Inferior parietal cortex (tissue), 1 donor: Measurements from ENCODE around the gene UQCRC1.

Experiments used
- DNase-seq: peaks from one replicate; pipeline ENCODE4 v3.0.0-alpha.2; 2016; ENCODE audit errors: extremely low spot score

The UQCRC1 gene

DNA sequence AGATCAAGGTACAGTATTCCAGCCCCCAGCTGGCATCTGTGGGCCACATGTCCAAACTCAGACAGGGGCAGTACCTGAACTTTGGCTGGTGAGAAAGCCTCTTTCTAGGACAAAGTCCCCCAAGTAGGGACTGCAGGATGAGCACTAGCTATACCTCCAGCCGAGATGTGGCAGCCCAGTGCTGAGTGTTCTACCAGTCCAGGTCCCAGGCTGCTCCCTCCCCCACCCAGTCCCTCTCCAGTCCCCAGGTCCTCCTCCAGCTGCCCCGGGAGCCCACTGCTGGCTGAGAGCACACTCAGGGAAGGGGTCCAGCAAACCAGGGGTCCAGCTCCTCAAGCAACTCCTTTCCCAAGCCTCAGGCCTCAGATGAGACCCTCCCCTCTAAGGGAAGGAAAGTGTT, 24.3 kb upstream of the UQCRC1 start:
- no peak for DNase-seq

DNA sequence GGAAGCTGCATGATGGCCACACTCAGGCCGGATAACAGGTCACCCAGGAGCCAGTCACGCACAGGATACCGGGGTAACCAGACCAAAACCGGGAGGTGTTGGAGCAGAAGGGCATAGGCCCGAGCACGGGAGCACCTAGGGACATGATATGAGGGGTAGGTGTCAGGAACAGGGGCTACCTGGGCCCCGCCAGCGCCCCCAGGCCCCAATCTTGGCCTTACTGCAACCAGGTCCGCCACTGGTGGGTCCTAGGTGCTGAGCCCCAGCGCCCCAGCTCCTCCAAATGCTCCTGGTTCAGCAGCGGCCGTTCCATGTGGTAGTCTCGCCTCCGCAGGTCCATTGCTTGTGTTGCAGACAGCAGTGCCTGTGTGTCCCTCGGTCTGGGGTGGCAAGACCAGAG, 23.8 kb upstream of the UQCRC1 start:
- no peak for DNase-seq

DNA sequence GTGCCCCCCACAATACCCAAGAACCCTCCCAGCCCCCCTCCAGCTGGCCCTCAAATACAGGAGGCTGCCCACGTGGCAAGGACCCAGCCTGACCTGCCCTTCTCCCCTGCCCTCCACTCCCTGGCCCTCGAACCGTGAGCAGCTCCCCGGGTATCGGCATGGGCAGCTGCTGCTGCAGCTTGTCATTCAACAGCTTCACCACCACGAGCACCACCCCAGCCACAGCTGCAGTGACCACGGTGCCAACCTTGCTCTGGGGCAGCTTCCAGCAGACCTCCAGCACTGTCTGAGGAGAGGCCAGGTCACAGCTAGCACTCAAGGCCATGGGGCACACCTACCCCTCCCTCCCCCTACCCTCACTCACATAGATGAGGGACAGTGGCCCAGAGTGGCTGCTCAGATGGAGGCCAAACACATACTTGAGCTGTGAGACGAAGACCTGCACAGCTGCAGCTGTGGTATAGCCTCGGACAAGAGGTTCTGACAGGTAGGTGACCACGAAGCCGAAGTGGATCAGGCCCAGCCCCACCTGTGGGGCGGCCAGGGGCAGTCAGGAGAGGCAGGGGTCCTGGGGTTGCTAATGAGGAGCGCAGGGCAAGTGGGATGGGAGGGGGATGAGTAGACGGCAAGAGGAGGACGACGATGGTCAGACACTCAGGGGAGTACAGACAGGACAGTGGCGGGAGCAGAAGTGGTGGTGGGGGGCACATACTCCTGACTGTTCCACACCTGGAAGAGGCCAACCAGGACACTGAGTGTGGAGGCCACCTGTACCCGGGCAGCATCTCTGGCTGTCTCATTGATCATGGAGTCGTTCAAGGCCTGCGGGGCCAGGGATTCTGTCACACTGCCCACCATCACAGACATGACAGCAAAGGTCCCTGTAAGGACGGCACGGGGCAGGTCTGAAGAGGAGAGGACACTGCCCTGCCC, 22.3 kb upstream of the UQCRC1 start:
- DNase-seq = no peak

DNA sequence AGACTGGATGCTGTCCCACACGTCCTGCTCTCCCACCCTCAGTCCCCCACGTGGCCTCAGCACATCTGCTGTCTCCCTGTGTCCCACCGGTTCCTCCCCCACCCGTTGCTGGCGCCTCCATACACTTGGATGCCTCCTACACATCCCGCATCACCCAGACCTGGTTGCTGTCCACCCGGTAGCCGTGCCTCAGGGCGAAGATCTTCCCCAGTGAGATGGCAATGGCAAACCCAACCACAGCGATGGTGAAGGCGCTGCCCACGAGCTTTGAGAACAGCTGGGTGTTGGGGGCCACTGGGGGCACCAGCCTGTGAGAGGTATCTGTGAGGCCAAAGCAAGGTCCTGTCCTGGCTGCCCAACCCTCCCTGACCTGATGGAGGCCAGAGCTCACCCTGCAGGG, 21.4 kb upstream of the UQCRC1 start:
- no peak for DNase-seq

DNA sequence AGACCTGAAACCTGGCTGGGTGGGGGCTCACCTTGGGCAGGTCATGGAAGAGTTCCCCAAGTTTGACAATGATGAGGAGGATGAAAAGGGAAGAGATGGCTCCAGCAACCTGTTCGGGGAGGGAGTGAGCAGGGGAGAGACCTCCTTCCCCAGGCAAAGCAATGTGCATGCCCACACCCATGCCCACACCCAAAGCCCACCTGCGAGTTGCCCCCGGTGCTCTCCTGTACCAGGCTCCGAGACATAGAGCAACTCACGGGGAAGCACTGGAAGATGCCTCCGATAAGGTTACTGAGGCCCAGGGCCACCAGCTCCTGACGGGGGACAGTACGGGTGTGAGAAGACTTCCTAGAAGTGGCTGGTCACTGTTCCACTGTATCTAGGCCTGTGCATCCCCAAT, 21.0 kb upstream of the UQCRC1 start:
- no peak for DNase-seq

DNA sequence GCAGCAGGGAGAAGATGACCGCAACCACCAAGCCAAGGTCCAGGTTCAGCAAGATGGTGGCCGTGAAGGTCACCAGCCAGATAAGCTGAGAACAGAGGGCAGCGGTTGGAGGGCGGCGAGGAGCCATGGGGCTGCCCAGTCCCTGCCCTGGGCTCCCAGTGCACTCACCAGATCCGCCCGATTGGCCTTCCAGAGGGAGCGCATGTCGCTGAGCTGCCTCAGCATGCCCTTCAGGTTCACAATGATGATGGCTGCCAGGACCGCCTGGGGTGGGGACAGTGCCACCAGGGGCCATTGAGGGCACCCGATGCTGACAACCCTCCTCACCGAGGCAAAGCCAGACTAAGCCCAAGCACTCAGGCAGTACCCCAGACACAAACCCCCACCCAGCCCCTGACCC, 20.4 kb upstream of the UQCRC1 start:
- DNase-seq = no peak

DNA sequence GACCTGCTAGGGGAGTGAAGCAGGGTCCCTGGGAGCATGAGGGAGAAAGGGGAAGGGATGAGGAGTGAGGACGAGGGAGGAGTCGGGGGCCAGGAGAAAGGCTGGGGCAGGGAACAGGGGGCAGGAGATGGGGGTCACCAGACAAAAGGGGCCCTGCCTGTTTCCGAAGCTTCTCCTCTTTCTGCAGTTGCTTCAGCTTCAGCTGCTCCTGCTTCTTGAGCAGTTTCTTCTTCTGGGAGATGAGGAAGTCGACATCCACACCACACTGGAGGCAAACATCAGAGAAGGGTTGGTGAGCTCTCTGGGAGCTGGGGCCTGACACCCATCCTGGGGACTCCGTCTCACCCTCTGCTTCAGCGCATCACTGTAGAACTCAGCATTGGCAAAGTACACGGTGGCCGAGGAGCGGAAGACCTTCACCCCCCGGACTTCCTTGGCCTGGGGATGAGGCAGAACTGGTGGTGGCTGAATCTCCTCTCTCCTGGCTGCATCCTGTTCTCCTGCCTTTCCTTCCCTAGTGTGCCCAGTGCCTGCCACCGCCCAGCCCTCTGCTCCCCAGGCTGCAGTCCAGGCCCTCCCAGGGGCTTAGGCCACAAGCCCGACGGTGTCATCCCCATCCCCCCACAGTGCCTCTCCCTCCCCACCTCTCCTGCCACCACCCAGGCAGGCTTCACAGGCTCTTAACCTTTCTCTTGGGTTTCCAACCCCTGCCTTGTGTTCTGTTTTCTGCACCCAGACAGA, 19.0 kb upstream of the UQCRC1 start:
- DNase-seq = no peak

DNA sequence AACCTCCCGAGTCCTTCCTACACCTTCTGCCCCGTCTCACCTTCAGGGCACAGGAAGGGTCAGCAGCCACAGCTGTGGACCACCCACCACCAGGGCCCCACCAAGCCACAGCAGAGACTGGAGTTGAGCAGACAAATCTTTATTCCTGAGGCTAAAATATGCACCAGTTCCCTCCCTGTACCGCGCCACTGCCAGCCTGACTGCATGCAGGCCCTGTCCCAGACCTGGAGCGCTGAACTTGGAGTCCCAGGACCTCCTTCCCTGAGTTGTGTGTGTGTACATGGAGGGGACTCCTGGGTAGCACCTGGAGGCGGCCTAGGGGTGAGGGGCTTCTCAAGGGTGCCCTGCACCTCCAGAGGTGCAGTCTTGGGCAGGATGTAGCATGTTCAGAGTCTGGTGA, 16.2 kb upstream of the UQCRC1 start:
- DNase-seq = no peak

DNA sequence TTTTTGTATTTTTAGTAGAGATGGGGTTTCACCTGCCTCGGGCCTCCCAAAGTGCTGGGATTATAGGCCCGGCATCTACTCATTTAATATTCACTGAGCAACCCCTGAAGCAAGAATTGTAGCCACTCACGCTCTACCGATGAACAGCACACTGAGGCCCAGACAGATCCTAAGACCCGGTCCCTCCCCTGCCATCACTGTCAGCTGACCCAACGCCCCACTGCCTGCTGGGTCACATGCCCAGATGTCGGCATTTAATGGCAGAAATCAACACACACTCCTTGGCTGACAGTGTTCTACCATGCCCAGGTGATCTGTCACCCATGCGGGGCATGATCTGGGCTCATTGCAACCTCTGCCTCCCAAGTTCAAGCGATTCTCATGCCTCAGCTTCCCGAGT, 15.3 kb upstream of the UQCRC1 start:
- DNase-seq = no peak

DNA sequence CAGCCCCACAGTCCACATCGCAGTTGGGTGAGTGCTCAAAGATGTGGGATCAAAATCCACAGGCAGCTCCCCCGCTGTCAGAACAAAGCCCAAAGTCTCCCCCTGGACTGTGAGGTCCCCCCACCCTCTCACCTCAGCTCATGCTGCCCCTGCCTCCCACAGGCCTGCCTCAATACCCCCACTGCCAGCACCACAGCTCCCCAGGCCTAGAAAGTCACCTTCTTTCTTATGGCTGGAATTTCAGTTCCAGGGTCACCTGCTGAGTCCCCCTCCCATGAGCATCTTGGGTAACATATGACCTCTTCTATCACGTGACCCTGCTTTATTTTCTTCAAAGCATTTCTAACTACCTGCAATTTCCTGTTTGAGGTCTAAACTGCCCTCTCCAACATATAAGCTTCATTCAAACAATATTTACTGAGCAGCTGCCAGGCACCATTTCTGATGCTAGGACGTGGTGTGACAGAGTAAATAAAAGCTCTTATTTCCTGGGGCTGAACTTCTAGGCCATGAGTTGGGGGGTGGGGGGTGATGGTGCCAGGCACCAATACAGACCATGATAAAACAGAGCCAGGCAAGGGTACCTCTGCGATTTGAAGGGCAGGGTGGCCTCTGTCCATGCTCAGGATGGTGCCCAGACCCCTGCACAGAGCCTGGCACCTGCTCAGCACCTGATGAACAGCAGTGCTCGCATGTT, 14.6 kb upstream of the UQCRC1 start:
- no peak for DNase-seq

DNA sequence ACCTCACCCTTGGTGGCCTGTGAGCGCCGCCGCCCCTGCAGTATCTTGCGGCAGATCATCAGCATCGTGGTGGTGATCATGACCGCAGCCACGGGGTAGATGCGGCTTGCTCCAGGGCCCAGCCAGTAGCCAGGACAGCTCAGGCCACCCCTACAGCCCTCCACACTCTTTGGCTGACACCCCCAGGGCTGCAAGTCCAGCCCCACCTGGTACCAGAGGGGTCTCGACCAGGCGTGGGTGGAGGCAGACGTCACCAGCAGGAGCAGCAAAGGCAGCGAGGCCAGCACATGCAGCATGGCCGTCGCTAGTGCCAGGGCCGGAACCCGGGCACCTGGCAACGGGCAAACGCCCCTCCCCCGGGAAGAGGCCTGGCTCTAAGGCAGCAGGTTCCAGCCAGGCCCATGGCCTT, 12.0 kb upstream of the UQCRC1 start, which contains the start of gene TMEM89:
TMEM89 (minus strand) TSS at position 309 of the 409 bp plus-strand sequence; CDS start at position 296, 13 bp downstream.
- DNase-seq = no peak

DNA sequence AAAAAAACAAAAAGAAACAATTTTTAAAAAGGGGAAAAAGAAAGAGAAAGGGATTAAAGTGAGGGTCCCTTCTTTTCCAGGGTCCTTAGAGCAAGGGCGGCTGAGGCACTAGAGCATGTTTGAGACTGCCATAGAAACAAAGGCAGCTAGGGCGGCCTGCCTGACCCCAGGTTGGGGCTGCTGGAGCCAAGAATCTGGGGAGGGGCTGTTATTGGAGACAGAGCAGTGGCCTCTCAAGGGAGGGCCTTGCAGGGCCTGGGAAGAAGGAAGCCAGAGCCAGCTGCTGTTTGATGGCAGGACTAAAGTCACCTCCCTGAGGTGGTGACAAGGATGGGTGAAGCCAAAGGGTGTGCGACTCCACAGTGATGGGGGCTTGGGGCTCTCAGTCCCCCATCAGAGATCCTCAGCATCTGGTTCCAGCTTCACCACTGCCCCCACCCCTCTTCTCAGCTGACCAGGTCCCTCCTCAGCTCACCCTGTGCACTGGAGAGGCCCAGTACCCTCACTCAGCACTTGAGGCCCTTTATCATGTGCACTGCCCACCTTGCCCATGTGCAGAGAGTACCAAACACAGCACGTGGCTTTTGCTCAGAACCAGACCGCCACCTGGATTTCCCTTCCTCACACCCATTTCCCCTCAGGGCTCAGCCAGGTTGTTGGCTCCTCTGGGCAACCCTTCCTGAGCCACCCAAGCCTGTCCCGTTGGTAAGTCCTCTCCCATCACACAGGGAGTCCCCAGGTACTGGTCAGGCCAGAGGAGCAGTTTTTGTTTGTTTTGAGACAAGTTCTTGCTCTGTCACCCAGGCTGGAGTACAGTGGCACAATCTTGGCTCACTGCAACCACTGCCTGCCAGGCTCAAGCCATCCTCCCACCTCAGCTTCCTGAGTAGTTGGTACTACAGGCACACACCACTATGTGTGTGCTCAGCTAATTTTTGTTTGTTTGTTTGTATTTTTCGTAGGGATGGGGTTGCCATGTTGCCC, 10.4 kb upstream of the UQCRC1 start:
- no peak for DNase-seq

DNA sequence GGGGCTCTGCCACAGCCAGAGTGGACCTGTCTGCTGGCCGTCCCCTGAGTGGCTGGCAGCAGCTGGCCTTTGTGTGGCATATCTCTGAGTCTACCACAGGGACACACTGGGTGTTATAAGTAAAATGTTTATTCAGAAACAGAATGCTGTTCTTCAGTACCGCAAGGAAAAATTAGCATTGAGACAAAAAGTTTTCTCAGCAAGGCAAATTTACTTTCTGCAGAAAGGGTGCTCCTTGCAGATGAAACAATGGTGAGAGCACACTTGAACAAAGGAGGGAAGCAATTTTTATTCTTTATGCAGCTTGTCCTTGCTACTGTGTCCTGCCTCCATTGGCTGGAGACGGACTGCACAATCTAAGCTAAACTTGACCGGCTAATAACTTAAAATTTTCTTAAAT, 8.1 kb upstream of the UQCRC1 start:
- no peak for DNase-seq

DNA sequence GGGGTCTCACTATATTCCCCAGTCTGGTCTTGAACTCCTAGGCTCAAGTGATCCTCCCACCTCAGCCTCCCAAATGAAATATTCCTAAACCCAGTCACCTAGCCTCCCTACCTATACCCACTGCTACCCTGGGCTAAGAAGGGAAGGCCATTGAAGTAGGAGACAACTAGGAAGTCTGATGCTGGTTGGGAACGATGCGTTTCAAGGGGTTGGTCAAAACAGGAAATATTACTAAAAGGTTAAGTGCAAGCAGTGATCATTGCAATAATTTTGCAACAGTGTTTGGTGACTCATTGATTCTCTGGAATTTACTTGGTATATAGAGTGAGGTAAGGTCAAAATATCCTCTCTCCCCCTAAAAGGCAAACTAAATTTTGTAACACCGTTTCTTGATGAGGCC, 4.6 kb upstream of the UQCRC1 start:
- DNase-seq = no peak

DNA sequence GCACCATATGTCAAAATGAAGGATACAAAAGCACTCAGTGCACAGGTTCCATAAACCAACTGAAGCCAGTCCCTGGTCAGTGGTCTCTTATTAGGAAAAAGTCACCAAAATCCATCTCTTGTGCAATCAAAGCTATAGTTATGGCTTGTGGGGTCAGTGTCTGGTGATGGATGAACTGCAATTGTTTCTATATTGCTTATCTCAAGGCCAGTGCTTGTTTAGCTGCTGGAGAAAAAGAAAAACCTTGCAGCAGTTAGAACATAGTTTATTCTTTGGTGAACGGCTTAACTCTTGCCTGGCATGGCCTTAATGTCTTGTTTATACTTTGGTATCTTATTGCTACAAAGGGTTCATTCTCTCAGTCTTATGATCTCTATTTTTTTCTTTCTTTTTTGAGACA, 2.9 kb upstream of the UQCRC1 start:
- DNase-seq = no peak

DNA sequence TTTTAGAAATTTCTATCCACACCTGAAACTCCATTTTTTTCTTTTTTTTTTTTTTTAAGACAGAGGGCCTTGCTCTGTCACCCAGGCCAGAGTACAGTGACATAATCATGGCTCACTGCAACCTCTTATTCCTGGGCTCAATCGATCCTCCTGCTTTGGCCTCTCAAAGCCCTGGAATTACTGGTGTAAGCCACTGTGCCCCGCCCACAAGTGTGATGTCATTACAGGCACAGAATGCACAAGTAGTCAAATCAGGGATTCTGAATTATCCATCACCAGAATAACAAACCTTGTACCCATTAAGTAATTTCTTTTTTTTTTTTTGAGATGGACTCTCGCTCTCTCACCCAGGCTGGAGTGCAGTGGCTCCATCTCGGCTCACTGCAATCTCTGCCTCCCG, 1.9 kb downstream of the UQCRC1 start:
- DNase-seq = no peak

DNA sequence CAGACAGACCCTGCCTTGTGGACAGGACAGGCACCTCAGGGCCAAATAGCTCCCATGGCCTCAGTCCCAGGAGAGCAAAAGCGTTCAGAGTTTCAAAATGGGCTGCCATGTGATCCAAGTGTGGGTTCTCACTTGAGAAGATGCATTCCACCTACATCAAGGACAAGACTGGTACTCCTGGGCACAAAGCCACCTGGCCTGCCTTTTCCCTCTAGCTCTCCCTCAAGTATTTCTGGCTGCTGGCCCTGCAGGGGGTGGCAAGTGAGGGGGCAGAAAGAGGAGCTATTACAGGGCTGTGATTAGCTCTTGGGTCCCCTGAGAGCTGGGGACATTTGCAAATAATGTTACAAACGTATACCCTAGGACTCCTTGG, 7.8 kb downstream of the UQCRC1 start:
- DNase-seq = peak; percentile 27

DNA sequence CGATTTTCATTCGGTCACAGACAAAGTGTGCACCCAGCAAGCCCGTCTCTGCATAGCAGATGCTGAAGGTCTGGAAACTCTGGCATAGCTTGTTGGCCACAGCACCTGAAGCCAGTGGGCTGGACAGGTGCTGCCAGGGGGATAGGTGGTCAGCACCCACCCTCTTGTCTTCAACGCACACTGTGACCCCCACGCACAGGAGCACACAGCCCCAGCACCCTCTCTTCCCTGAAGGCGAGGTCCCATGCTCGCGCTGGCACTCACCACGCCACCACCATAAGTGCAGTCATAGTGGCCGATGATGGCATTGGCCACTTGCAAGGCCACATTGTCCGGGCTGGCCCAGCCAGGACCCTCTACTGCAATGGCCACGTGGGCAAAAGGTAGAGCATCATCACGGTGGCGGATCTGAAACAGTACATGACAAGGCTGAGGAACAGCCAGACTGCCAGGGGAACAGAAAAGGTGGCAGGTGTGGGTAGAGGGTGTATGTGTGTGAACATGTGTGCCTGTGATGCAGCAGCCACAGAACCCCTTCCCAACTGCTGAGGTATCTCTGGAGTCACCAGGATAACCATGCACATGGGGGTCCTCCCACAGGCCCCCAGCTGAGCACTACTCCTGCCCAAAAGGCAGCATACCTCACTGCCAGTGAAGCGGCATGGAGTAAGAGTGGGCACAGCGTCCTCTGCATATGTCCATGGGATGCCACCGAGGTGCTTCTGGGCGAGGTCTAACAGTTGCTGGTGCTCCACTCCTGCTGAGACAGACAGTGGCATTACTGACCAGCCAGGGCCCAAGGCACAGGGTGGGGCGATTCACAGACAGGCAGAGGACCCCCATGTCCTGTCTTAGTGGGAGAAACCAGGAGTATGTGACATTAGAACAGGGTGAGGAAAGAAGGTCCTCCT, 8.5 kb downstream of the UQCRC1 start:
- DNase-seq = no peak

DNA sequence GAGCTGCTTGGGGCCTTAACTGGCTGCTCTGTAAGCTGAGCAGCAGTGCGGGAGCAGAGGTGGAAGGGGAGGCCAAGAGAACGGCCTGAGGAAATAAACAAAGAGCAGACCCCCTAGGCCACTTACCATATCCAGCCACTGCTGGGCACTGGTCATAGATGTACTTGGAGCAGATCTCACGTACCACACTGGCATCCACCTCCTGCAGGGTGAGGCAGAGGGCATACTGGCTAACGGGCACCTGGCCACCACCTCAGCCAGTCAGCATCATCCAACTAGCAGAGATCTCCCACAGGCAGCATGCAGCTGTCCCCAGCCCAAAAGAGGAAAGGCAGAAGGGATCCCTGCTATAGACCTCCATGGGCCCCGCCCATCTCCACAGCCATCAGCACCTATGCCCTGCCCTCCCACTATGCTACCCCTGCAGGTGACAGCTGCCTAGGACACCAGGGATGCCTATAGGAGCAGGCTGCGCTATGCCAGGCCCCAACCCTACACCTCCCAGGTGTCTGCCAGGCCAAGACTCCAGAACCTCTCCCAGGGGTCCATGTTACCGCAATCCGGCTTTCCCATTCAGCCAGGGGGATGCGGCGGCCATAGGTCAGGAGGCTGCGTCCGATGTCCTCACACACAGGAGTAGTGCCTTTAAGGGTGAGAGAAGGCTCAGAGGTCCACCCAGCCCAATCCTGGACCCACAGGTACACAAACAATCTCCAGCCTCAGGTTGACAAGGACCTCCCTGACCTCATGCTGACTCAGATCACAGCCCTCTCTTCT, 9.7 kb downstream of the UQCRC1 start:
- DNase-seq = no peak
